Neural cell (in vitro differentiated cells): ENCODE measurements around the gene RASGEF1C.

Experiments used
- EP300 ChIP-seq: fragments of 450-650 bp; conservative IDR thresholded peaks from 2 replicates; pipeline ENCODE4 v1.6.1; 2014; ENCODE audit warnings: antibody characterized with exemption, mild to moderate bottlenecking, moderate library complexity; ENCODE audit not compliant: poor library complexity, severe bottlenecking
- EZH2 ChIP-seq: fragments of 200-600, 300-800 bp; shearing (Covaris generic), sonication (generic); IDR thresholded peaks from 2 replicates; pipeline ENCODE4 v1.6.1; 2014; ENCODE audit warnings: antibody characterized with exemption, low read length, borderline replicate concordance, mild to moderate bottlenecking; ENCODE audit not compliant: insufficient read depth, poor library complexity, severe bottlenecking
- MXI1 ChIP-seq: fragments of 450-650 bp; conservative IDR thresholded peaks from 2 replicates; pipeline ENCODE4 v1.6.1; 2014; ENCODE audit warnings: antibody characterized with exemption, mild to moderate bottlenecking; ENCODE audit not compliant: poor library complexity, severe bottlenecking
- RAD21 ChIP-seq: fragments of 450-650 bp; conservative IDR thresholded peaks from 2 replicates; pipeline ENCODE4 v1.6.1; 2014; ENCODE audit warnings: antibody characterized with exemption, mild to moderate bottlenecking, moderate library complexity
- TAF1 ChIP-seq: IDR thresholded peaks from 2 replicates; pipeline ENCODE4 v1.6.1; 2012; ENCODE audit warnings: low read depth
- TF ChIP-seq, protein P1 (sequence below): fragments of 450-650 bp; IDR thresholded peaks from 2 replicates; pipeline ENCODE4 v1.5.1; 2014; ENCODE audit warnings: antibody characterized with exemption, mild to moderate bottlenecking, moderate library complexity; ENCODE audit not compliant: poor library complexity, severe bottlenecking
- TF ChIP-seq, protein P2 (sequence below): IDR thresholded peaks from 2 replicates; pipeline ENCODE4 v1.6.1; 2012; ENCODE audit warnings: borderline replicate concordance

DNA sequence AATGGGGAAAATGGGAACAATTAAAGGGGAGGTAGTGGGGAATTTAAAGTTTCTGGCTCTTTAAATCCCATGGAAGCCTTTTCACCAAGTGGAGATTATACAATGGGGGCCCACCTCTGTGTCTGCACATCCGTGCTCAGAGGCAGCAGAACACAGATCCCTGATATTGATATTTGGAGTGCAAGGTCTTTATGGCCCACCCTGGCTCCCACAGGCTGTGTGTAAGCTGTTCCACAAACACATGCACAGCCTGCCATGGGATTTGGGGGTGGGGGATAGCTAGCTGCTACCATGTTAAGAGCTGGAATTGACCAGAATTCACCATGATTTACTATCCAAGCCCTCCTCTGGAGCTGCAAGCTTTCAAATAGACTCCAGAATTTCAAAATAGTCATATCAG, 55.9 kb downstream of the RASGEF1C start:
- TF ChIP-seq, protein P1, sequence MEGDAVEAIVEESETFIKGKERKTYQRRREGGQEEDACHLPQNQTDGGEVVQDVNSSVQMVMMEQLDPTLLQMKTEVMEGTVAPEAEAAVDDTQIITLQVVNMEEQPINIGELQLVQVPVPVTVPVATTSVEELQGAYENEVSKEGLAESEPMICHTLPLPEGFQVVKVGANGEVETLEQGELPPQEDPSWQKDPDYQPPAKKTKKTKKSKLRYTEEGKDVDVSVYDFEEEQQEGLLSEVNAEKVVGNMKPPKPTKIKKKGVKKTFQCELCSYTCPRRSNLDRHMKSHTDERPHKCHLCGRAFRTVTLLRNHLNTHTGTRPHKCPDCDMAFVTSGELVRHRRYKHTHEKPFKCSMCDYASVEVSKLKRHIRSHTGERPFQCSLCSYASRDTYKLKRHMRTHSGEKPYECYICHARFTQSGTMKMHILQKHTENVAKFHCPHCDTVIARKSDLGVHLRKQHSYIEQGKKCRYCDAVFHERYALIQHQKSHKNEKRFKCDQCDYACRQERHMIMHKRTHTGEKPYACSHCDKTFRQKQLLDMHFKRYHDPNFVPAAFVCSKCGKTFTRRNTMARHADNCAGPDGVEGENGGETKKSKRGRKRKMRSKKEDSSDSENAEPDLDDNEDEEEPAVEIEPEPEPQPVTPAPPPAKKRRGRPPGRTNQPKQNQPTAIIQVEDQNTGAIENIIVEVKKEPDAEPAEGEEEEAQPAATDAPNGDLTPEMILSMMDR, result no peak
- TF ChIP-seq EZH2, result no peak
- no peak for TF ChIP-seq EP300
- TF ChIP-seq, protein P2, sequence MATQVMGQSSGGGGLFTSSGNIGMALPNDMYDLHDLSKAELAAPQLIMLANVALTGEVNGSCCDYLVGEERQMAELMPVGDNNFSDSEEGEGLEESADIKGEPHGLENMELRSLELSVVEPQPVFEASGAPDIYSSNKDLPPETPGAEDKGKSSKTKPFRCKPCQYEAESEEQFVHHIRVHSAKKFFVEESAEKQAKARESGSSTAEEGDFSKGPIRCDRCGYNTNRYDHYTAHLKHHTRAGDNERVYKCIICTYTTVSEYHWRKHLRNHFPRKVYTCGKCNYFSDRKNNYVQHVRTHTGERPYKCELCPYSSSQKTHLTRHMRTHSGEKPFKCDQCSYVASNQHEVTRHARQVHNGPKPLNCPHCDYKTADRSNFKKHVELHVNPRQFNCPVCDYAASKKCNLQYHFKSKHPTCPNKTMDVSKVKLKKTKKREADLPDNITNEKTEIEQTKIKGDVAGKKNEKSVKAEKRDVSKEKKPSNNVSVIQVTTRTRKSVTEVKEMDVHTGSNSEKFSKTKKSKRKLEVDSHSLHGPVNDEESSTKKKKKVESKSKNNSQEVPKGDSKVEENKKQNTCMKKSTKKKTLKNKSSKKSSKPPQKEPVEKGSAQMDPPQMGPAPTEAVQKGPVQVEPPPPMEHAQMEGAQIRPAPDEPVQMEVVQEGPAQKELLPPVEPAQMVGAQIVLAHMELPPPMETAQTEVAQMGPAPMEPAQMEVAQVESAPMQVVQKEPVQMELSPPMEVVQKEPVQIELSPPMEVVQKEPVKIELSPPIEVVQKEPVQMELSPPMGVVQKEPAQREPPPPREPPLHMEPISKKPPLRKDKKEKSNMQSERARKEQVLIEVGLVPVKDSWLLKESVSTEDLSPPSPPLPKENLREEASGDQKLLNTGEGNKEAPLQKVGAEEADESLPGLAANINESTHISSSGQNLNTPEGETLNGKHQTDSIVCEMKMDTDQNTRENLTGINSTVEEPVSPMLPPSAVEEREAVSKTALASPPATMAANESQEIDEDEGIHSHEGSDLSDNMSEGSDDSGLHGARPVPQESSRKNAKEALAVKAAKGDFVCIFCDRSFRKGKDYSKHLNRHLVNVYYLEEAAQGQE, result no peak
- no peak for TF ChIP-seq TAF1
- TF ChIP-seq RAD21, result no peak
- TF ChIP-seq MXI1, result no peak
